ENCODE measurements around the gene ODF4. TPM values are rescaled to one million over a fixed set of nuclear protein-coding genes. Genes with fewer than 3 reads are reported as not detected.
A peak's percentile ranks its signal among the peaks of the same experiment; 100 is the strongest.
"Not testable (repeated sequence)": the region's sequence is repeated elsewhere in the genome, so short reads cannot be mapped to it uniquely, and the experiment has no call there.

The ODF4 gene
- total RNA-seq, 1 donor from 2014 or later = not detected

DNA sequence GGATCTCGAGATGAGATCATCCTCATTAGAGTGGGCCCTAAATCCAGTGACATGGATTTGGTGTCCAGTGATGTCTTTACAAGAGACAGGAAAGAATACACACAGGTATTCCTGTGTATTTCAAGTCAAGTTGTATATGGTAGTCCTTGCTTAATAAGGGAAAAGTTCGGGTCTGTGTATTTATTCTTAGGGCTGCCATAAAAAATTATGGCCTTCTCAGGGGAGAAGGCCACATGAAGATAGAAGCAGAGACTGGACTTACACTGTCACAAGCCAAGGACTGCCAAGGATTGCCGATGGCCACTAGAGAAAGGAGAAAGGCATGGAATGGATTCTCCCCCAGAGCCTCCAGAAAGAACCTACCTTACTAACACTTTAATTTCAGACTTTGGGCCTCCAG is 28.6 kb downstream of the ODF4 start:
- Mint-ChIP-seq H3K27me3 (ENCODE audit: low read depth) (no peaks in the 10 kb centered on the region), H3K9me3 (ENCODE audit: low read depth) (no peaks in the 10 kb centered on the region), H3K27ac (ENCODE audit: unreplicated experiment) (peak overlapping the region; percentile 61), H3K4me1 (ENCODE audit: low read depth) (peaks cover 44% of the 10 kb centered on the region), H3K4me3 (ENCODE audit: unreplicated experiment) (no peak overlapping the region), H3K36me3 (ENCODE audit: low read depth) (peaks cover 16% of the 10 kb centered on the region)
- DNase-seq (ENCODE audit: low spot score) = no peak
- TF ChIP-seq, protein P1, sequence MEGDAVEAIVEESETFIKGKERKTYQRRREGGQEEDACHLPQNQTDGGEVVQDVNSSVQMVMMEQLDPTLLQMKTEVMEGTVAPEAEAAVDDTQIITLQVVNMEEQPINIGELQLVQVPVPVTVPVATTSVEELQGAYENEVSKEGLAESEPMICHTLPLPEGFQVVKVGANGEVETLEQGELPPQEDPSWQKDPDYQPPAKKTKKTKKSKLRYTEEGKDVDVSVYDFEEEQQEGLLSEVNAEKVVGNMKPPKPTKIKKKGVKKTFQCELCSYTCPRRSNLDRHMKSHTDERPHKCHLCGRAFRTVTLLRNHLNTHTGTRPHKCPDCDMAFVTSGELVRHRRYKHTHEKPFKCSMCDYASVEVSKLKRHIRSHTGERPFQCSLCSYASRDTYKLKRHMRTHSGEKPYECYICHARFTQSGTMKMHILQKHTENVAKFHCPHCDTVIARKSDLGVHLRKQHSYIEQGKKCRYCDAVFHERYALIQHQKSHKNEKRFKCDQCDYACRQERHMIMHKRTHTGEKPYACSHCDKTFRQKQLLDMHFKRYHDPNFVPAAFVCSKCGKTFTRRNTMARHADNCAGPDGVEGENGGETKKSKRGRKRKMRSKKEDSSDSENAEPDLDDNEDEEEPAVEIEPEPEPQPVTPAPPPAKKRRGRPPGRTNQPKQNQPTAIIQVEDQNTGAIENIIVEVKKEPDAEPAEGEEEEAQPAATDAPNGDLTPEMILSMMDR (IDR thresholded peaks at IDR 0.05) = no peak

DNA sequence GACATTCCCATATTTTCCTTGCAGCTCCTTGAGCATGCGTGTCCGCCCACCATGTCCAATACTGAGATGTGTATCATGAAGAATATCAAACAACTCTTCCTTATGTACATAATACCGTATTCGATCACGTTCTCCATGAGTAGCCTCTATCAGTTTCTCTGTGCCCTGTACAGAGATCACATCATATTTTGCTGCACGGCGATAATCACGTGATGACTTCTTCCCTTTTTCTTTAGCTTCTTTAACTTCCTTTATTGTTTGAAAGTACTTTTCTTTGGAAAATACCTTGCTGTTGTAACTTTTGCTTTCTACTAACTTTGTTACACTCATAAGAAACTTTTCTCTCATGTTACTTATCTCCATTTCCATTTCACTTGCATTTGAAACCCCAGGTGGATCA is 30.3 kb downstream of the ODF4 start:
- Mint-ChIP-seq H3K27ac (ENCODE audit: unreplicated experiment) (no peak overlapping the region), H3K4me3 (ENCODE audit: unreplicated experiment) (no peak overlapping the region), H3K4me1 (ENCODE audit: low read depth) (peaks cover 46% of the 10 kb centered on the region), H3K36me3 (ENCODE audit: low read depth) (peaks cover 14% of the 10 kb centered on the region), H3K9me3 (ENCODE audit: low read depth) (no peaks in the 10 kb centered on the region), H3K27me3 (ENCODE audit: low read depth) (no peaks in the 10 kb centered on the region)
- DNase-seq (ENCODE audit: low spot score) = no peak
- TF ChIP-seq, protein P1 (IDR thresholded peaks at IDR 0.05) = no peak

DNA sequence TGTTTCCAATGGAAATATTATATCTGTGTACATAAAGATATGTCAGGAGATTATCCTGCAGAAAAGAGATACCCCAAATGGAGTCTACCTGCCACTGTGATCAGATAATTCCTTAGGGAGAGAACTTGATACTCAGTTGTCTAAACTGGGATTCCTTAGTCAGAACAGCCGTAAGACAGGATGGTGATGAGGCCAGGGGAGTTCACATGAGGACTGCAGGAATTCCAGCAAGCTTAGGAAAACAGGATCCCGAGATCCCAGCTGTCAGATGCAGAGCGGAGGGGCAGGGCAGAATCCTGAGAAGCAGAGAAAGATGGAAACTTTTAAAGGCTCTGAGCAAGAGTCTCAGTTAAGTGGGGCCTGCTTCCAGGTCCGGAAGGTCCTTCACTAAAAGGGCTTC is 32.1 kb downstream of the ODF4 start:
- no peak overlapping the region for H3K4me3 Mint-ChIP-seq (ENCODE audit: unreplicated experiment)
- H3K4me1 Mint-ChIP-seq (ENCODE audit: low read depth) = peaks cover 40% of the 10 kb centered on the region
- peak overlapping the region; percentile 89 for H3K27ac Mint-ChIP-seq (ENCODE audit: unreplicated experiment)
- peaks cover 14% of the 10 kb centered on the region for H3K36me3 Mint-ChIP-seq (ENCODE audit: low read depth)
- TF ChIP-seq, protein P1 (IDR thresholded peaks at IDR 0.05) = no peak
- DNase-seq (ENCODE audit: low spot score) = no peak
- no peaks in the 10 kb centered on the region for H3K9me3 Mint-ChIP-seq (ENCODE audit: low read depth)
- H3K27me3 Mint-ChIP-seq (ENCODE audit: low read depth) = no peaks in the 10 kb centered on the region

DNA sequence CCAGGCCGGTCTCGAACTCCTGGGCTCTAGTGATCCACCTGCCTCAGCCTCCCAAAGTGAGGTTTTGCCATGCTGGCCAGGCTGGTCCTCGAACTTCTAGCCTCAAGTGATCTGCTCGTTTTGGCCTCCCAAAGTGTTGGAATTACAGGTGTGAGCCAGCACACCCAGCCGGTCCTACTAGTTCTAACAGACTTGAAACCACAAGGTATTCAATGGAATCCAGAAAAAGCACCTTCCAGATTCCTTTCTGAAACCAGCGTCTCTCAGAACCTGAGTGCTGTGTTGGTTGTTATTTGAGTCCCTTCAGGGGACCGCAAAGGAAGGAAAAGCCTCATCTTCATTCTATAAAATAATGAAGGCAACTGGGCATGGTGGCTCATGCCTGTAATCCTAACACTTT is 32.8 kb downstream of the ODF4 start:
- DNase-seq (ENCODE audit: low spot score) = no peak
- H3K36me3 Mint-ChIP-seq (ENCODE audit: low read depth) = peaks cover 17% of the 10 kb centered on the region
- H3K27me3 Mint-ChIP-seq (ENCODE audit: low read depth) = no peaks in the 10 kb centered on the region
- no peak overlapping the region for H3K4me3 Mint-ChIP-seq (ENCODE audit: unreplicated experiment)
- peak overlapping the region; percentile 84 for H3K27ac Mint-ChIP-seq (ENCODE audit: unreplicated experiment)
- TF ChIP-seq, protein P1 (IDR thresholded peaks at IDR 0.05) = no peak
- H3K9me3 Mint-ChIP-seq (ENCODE audit: low read depth) = no peaks in the 10 kb centered on the region
- peaks cover 43% of the 10 kb centered on the region for H3K4me1 Mint-ChIP-seq (ENCODE audit: low read depth)

DNA sequence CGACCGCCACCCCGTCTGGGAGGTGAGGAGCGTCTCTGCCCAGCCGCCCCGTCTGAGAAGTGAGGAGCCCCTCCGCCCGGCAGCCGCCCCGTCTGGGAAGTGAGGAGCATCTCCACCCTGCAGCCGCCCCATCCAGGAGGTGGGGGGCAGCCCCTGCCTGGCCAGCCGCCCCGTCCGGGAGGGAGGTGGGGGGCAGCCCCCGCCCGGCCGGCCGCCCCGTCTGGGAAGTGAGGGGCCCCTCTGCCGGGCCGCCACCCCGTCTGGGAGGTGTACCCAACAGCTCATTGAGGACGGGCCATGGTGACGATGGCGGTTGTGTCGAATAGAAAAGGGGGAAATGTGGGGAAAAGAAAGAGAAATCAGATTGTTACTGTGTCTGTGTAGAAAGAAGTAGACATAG is 34.2 kb downstream of the ODF4 start:
- H3K9me3 Mint-ChIP-seq (ENCODE audit: low read depth); H3K4me3 Mint-ChIP-seq (ENCODE audit: unreplicated experiment); H3K27me3 Mint-ChIP-seq (ENCODE audit: low read depth); H3K27ac Mint-ChIP-seq (ENCODE audit: unreplicated experiment); DNase-seq (ENCODE audit: low spot score): not testable (repeated sequence)
- Mint-ChIP-seq H3K4me1 (ENCODE audit: low read depth) (peaks cover 49% of the 10 kb centered on the region), H3K36me3 (ENCODE audit: low read depth) (peaks cover 25% of the 10 kb centered on the region)

DNA sequence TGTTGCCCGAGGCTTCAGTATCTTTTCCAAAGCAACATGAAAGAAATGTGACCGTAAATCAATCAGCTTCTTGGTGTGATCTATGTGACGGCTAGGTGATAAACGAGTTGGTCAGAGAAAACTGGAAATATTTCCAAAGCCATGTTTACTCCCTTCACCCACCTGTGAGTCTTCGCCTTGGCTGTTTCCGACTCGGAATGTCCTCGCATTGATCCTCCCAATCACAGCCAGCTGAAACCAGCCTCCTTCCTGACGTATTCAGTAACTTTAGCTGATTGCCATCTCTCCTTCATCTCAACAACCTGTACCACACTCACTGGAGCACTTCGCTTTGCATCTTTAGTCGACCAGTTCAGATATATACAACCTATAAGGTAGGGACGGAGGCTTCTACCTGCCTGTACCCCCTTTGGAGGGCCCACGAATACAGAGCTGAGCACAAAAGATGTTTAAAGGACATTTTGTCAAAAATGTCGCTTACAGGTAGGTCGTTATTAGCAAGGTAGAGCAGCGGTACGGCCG is 36.2 kb downstream of the ODF4 start:
- peaks cover 19% of the 10 kb centered on the region for H3K36me3 Mint-ChIP-seq (ENCODE audit: low read depth)
- peaks cover 64% of the 10 kb centered on the region for H3K4me1 Mint-ChIP-seq (ENCODE audit: low read depth)
- no peaks in the 10 kb centered on the region for H3K9me3 Mint-ChIP-seq (ENCODE audit: low read depth)
- DNase-seq (ENCODE audit: low spot score) = no peak
- TF ChIP-seq, protein P1 (IDR thresholded peaks at IDR 0.05) = no peak
- H3K27ac Mint-ChIP-seq (ENCODE audit: unreplicated experiment) = peak overlapping the region; percentile 93
- peak overlapping the region; percentile 74 for H3K4me3 Mint-ChIP-seq (ENCODE audit: unreplicated experiment)
- H3K27me3 Mint-ChIP-seq (ENCODE audit: low read depth) = no peaks in the 10 kb centered on the region

All from chondrocyte (in vitro differentiated cells).